NCI-H524 (cell line): ENCODE measurements around the gene CD226.
"Not testable (repeated sequence)": the region's sequence is repeated elsewhere in the genome, so short reads cannot be mapped to it uniquely, and the experiment has no call there.

Experiments used
- DNase-seq, 2 experiments: peaks; one replicate each; lab custom pipeline; 2025; lab: John Stamatoyannopoulos, UW

CD226 gene

GRCh38 chr18:69956665-69957620 is 9.3 kb upstream of the CD226 start:
- no peak for DNase-seq

DNA sequence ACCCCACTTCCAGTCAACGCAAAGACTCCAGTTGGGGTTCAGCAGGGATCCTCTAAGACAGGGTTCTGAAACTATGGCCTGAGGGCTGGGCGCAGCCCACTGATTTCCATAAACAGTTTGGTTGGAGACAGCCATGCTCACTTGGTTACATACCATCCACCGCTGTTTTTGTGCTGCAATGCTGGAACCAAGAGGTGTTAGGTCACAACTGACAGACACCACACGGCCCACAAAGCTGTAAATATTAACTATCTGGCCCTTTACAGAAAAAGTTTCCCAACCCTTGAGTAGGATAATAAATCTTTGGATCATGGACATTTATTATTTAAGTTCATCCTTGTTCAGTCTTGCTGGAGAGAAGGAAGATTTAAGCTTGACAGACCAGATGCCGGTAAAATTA is 8.4 kb upstream of the CD226 start:
- DNase-seq, result no peak

- no peak for DNase-seq
Measured at GRCh38 chr18:69954719-69955480, 7.2 kb upstream of the CD226 start.

DNA sequence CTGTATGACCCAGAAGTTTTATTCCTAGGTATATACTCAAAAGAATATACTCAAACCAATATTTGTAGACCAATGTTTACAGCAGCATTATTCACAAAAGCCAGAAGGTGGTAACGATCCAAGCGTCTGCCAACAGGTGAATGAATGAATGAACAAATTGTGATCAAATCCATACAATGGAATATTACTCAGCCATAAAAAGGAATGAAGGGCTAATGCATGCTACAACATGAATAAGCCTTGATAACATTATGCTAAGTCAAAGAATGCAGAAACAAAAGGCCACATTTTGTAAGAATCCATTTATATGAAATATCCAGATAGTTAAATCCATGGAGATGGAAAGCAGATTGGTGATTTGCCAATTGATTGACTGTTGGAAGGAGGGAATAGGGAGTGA is 5.5 kb upstream of the CD226 start:
- DNase-seq, result no peak

- DNase-seq, result no peak
Measured at GRCh38 chr18:69951182-69951581, 3.5 kb upstream of the CD226 start.

DNA sequence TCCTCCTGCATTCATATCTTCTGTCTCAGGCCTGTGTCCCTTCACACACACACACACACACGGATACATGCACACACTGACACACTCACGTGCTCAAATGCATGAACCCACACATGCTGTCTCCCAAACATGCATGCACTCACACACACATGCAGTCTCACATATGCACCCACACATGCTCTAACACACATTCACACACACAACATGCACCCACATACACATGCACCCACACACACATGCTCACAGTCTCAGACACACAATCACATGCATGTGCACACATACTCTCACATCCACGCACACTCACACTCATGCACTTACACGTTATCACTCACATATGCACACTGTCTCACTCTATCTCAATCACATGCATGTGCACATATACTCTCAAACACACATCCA is 1.9 kb upstream of the CD226 start:
- no peak for DNase-seq

DNA sequence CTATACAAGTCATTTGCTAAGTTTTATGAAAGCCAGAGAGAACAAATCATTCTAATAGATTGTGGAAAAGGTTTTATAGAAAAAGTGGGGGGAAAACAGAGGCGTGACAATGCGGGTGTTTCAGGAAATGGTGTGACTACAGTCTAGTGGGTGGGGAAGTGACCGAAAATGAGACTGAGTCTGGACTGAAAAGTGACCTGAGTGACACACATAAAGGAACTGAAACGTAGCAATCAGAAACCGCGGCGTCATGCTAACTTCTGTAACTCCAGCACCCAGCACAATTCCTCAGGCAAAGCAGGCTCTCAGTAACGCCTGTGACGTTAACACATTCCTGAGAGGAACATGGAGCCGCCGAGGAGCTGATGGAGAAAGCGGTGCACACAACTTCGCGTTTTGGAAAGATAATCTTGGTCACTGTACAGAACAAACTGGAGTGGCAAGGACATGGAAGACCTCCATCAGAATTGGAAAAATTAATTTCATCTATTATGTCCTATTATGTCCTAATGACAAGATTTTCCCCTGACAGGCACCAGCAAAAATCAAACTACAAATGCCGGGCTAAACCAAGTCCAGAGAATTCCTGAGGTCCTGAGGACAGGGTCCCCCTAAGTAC is 1.4 kb upstream of the CD226 start:
- no peak for DNase-seq

GRCh38 chr18:69948256-69948655 is 583 bp upstream of the CD226 start:
- DNase-seq, result no peak

GRCh38 chr18:69946608-69947155 is 991 bp downstream of the CD226 start:
- no peak for DNase-seq

GRCh38 chr18:69945220-69946114 is 2.2 kb downstream of the CD226 start:
- no peak for DNase-seq

- DNase-seq, result no peak
Measured at GRCh38 chr18:69944436-69944835, 3.2 kb downstream of the CD226 start.

DNA sequence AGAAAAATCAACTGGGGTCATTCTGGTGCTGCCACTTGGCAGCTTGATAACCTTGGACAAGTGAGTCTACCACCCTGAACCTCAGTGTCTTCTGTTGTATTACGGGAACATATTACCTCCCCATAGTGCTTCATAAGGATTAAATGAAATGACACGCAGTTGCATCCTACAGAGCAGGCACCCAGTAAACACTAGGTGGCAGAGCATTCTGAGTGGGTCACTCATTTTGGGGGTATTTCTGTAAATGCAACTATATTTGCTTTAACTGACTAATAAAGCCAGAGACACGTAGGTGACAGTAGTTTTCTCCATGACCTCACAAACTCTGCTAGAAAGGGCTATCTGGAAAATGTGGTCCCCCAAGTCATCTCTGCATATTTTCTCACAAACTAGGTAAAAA is 4.7 kb downstream of the CD226 start:
- DNase-seq, result no peak

DNA sequence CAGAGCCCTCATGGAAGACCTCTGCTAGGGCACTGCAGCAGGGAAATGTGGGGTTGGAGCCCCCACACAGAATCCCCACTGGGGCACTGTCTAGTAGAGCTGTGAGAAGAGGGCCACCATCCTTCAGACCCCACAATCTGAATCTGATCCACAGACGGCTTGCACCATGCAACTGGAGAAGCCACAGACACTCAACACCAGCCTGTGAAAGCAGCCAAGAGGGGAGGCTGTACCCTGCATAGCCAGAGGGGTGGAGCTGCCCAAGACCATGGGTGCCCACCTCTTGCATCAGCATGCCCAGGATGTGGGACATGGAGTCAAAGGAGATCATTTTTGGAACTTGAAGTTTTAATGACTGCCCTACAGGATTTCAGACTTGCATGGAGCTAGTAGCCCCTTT is 6.5 kb downstream of the CD226 start:
- DNase-seq, result no peak

GRCh38 chr18:69939812-69940211 is 7.9 kb downstream of the CD226 start:
- not testable (repeated sequence) for DNase-seq

- no peak for DNase-seq
Measured at GRCh38 chr18:69936191-69936558, 11.5 kb downstream of the CD226 start.

DNA sequence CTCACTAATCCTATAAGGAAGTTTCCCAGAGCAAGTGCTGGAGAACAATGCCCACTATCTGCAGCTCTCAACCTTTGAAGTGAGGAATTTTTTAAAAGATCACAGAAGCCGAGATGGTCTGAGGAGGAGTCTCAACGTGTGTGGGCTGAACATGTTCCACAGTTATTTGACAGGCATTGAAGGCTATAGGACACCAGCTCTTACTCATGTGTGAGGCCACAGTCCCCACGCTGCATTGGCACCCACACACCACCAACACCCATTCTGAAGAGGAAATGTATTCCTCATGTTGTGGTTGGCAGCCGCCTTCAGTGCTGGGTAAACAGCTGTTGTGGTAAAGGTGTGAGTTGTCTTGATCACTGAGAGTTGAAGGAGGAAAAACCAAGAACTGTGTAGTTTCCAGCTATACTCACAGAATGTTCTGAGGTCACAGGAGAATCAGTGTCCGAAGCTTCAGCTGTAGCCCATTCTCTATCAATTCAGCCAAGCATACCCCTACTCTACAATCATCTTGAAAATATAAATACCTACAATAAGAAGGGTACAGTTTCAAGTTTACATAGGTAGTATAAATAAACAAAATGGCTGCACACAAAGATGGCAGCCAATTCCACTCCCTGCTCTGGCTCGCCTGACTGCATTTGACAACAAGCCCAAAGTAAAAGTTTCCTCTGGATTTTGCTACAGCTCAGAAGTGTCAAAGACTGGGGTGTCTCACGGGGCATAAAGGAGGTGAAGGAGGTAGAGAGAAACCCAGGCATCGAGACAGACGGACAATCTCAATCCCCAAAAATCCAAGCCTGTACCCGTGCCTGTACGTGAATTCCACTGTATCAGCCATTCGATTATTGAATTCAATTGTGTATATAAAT is 12.1 kb downstream of the CD226 start:
- DNase-seq, result no peak

GRCh38 chr18:69934601-69935265 is 12.9 kb downstream of the CD226 start:
- no peak for DNase-seq

DNA sequence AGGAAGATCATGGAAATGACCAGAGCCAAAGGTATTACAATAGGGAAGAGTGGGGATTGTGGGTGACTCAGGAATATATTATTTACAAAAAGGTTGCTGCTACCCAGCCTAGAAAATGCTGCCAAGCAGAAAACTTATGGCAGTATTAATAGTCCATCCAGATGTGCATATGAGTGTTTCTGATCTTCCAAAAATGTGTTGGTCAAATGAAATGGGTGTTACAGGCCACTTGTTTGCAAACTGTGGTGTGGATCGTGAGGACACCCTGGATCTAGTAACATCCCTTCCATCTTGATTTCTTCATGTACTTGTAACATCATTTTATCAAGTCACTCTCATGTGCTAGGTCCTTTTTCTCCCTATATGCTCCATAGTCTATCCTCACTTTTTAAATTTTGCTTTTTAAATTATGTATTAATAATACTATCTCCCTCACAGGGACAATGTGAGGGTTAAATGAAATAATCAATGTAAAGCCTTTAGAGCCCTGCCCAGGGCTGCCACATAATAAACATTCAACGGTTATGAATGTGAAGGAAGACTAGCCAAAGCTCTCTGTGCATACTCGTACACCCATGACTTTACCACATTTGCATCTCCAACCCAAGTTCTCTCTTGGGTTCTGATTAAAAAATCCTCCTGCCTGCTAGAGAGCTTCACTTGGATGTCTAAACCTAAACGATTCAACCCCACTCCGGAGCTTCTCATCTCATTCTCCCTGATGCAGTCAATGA is 18.5 kb downstream of the CD226 start:
- no peak for DNase-seq

- DNase-seq, result no peak
Measured at GRCh38 chr18:69916412-69916811, 31.3 kb downstream of the CD226 start.
